GM12873 (cell line): ENCODE data around the gene STRN3.

Experiments used
- CTCF ChIP-seq: IDR thresholded peaks from 2 replicates; pipeline ENCODE4 v1.5.1; 2012; ENCODE audit warnings: low read depth, mild to moderate bottlenecking, moderate library complexity, low read length, control low read depth; ENCODE audit not compliant: insufficient read depth; ENCODE audit errors: missing control alignments

STRN3 gene

GRCh38 chr14:31043379-31043778, 17.2 kb upstream of the STRN3 start:
- no peak for TF ChIP-seq CTCF

DNA sequence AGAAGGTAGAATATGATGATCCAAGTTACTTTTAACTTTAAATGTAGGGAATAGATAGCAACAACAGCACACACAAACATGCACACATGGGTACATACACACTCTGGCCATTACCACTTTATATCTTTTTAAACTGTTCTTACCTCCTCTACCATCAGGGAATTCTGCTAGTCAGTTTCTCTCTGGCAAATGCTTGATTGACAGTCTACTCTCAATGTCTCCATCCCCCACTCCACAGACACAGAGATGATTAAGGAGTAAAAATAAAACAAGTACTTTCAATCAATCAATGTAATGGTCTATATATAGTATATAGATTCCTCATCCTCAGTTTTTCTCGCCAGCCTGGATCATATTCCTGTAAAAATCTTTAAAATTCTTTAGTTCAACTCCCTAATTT, 16.1 kb upstream of the STRN3 start:
- TF ChIP-seq CTCF, result no peak

DNA sequence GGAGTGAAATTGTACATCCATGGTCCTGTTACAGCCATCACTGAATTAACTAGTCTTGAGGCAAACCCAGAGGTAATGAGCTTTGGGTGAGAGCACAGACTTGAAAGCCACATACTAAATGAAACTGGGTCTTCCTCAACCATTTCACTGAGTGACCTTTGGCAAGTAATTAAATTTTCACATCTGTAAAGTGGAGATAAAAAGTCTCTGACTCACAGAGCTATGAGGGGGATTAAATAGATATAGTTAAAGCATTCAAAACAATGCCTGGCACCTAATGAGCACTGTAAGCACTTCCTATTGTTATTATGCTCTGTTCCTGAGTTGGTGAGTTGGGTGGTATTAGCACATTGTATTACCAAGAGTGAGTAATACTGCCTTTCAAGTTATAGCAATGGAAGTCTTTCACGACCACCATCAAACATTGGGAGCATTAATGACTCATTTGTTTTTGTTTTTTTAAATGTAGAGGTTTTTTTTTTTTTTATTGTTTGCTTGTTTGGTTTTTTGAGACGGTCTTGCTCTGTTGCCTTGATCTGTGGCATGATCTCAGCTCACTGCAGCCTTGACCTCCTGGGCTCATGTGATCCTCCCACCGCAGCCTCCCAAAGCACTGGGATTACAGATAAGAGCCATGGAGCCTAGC, 12.5 kb upstream of the STRN3 start:
- no peak for TF ChIP-seq CTCF

DNA sequence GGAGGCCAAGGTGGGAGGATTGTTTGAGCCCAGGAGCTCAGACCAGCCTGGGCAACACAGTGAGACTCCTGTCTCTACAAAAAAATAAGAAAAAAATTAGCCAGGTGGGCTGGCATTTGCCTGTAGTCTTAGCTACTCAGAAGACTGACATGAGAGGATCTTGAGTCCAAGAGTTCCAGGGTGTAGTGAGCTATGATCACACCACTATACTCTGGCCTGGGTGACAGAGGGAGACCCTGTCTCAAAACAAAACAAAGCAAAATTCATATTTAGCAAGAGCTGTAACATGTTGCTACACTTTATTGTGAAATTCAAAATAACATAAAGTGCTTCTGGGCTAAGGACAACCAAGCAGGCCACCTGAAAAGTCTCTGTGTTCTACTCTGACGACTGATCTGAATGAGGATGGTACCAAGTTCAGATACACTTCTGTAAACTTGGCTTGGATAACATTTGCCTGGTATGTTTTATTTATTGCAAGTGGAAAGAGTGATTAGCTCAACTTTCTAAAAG, 11.6 kb upstream of the STRN3 start:
- TF ChIP-seq CTCF, result no peak

DNA sequence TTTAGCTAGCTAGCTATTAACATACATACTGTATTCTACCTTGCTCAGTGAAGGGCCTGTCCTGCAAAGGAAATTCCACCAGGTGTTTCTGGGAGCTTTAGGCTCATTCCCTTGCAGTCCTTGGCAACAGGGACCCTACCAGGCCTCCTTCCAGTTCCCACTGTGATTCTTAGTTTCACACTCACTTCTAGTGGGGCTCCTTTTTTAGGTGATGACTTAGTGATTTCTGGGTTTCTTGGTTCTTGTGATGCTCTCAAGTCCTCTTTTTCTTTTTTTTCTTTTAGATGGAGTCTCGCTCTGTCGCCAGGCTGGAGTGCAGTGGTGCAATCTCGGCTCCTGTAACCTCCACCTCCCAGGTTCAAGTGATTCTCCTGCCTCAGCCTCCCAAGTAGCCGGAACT, 10.4 kb upstream of the STRN3 start:
- TF ChIP-seq CTCF, result no peak

DNA sequence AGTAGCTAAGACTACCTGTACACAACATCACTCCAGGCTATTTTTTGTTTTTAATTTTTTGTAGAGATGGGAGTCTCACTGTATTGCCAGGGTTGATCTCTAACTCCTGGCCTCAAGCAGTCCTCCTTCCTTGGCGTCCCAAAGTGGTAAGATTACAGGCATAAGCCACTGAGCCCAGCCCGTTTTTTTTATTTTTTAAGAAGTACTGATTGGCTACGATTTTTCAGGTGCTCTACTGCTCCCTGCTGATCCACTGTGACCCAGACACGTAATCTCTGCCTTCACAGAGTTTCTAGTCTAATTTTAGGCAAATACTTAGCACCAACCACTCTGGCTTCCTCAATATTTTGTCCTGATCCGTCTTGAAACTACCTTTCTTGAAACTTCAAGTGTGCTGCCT, 4.3 kb upstream of the STRN3 start:
- TF ChIP-seq CTCF, result no peak

DNA sequence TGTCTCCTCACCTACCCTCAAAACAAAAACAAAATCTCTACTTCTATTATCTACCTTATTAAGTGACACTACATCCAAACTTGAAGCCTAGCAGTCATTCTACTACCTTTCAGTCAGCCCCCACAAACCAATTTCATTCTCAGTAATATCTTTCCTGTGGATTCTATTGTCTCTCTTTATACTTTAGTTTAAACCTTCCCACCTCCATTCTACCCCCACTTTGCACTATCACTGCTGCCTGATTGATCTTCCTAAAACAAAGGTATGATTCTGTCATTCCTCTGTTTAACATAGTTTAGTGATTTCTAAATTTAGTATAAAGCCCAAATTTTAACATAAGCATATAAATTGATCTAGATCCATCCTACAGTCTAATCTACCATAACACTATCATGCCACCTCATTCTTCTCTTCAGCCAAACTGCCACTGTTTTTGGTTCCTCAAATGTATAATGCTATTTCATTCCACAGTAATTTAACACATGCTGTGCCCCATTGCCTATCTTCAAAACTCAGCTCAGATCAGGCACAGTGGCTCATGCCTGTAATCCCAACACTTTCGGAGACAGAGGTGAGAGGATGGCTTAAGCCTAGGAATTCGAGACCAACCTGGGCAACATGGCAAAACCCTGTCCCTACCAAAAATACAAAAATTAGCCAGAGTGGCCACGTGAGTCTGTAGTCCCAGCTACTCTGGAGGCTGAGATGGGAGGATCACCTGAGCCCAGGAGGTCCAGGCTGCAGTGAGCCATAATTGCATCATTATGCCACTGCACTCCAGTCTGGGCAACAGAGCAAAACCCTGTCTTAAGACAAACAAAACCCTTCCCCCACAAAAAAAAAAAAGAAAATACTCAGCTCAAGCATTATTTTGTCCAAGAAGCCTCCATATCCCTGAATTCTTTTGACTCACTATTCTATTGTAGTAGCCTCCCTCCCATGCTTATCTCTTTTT, 3.1 kb upstream of the STRN3 start:
- TF ChIP-seq CTCF, result no peak
